ENCODE measurements around the gene PKP1. TPM values are rescaled to one million over a fixed set of nuclear protein-coding genes. Genes with fewer than 3 reads are reported as not detected.

PKP1 gene
- total and polyA plus RNA-seq, 2 experiments from 2014 or later, result 0.19 to 0.83 TPM

DNA sequence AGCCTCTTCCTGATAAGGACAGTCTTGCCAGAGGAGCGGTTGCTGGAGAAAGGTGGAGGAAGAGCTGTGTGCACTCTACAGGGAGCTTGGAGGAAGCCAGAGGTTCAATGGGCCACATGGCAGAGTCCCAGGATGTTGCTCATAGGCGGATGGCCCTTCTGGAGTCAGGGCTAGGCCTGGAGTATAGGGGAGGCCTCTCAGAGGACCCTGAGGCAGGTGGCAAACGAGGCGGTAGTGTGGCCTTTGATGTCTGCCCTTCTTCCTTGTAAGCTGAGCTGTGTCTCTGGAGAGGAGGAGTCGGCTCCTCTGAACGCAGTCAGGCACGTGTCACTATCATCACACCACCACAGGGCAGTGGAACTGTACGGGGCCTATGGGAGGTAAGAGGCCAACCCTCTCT lies 8.6 kb downstream of the PKP1 start (continued):
- TF ChIP-seq ZNF462 (CRISPR knock-in tag; IDR thresholded peaks at IDR 0.05) (no peak), JUNB (IDR thresholded peaks at IDR 0.05; ENCODE audit: unreplicated experiment) (no peak), ZNF114 (CRISPR knock-in tag; IDR thresholded peaks at IDR 0.05) (no peak)

GRCh38 chr1:201294876-201295275 lies 11.6 kb downstream of the PKP1 start:
- H3K36me3 ChIP-seq (ENCODE audit: insufficient read depth), result no peaks in the 10 kb centered on the region
- DNase-seq (ENCODE audit: low spot score), result no peak
- H3K79me2 ChIP-seq (replicated peaks; ENCODE audit: insufficient read depth), result no peaks in the 10 kb centered on the region
- H3K4me1 Mint-ChIP-seq, result peaks cover 10% of the 10 kb centered on the region
- H3K9me2 ChIP-seq (ENCODE audit: insufficient read depth), result peaks cover 6% of the 10 kb centered on the region; the same call in 1 of the 2 replicates
- no peaks in the 10 kb centered on the region for H3K9me3 Mint-ChIP-seq
- H3K4me3 ChIP-seq, result no peak overlapping the region
- H3K27ac Mint-ChIP-seq, result no peak overlapping the region
- ATAC-seq, result no peak; the same call in 2 of the 3 replicates
- H3K4me2 ChIP-seq, result no peak overlapping the region
- no peak overlapping the region for H3K27ac ChIP-seq (ENCODE audit: low read depth)
- peaks cover 10% of the 10 kb centered on the region for H3K27me3 Mint-ChIP-seq (ENCODE audit: insufficient read depth, low read depth, poor library complexity)
- no peaks in the 10 kb centered on the region for H3K4me1 ChIP-seq (ENCODE audit: insufficient read depth)
- no peaks in the 10 kb centered on the region for H3F3A ChIP-seq (replicated peaks; ENCODE audit: low read depth)
- no peaks in the 10 kb centered on the region for H3K36me3 Mint-ChIP-seq (ENCODE audit: low read depth)
- H3K4me3 Mint-ChIP-seq, result no peak overlapping the region
- H2AFZ ChIP-seq, result no peak overlapping the region
- no peaks in the 10 kb centered on the region for H3K27me3 ChIP-seq (ENCODE audit: insufficient read depth)
- H4K20me1 ChIP-seq (replicated peaks; ENCODE audit: insufficient read depth), result no peaks in the 10 kb centered on the region
- TF ChIP-seq ZNF114 (CRISPR knock-in tag; IDR thresholded peaks at IDR 0.05) (no peak), EZH2phosphoT487 (IDR thresholded peaks at IDR 0.05; ENCODE audit: unreplicated experiment) (no peak), CTCF (conservative IDR thresholded peaks at IDR 0.05; ENCODE audit: low read depth in 2 of 2) (no peak), JUNB (IDR thresholded peaks at IDR 0.05; ENCODE audit: unreplicated experiment) (no peak), ZNF331 (CRISPR knock-in tag; IDR thresholded peaks at IDR 0.05; ENCODE audit: low read depth) (no peak), ZNF462 (CRISPR knock-in tag; IDR thresholded peaks at IDR 0.05) (no peak), CREB1 (CRISPR knock-in tag; IDR thresholded peaks at IDR 0.05; ENCODE audit: low read depth) (no peak), STAT1 (IDR thresholded peaks at IDR 0.05; ENCODE audit: unreplicated experiment) (no peak)
